ENCODE results near the gene EEF1AKMT4.

EEF1AKMT4 gene

DNA sequence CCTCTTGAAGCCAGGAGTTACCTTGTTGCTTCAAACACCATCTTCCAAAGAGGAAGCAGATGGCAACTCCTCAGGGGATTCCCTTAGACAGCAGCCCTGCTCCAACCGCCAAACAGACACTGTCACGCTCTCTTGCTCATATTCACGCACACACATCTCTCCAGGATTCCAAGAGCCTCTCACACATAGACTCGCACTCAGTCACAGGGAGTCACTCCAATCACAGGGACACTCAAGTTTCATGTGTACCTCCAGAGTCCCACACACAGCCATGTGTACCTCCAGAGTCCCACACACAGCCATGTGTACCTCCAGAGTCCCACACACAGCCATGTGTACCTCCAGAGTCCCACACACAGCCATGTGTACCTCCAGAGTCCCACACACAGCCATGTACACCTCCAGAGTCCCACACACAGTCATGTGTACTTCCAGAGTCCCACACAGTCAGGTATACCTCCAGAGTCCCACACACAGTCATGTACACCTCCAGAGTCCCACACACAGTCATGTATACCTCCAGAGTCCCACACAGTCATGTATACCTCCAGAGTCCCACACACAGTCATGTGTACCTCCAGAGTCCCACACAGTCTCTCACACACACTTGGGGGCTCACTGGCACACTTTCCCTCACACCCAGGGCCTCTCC is 14.0 kb upstream of the EEF1AKMT4 start:
- TF ChIP-seq, protein P1, sequence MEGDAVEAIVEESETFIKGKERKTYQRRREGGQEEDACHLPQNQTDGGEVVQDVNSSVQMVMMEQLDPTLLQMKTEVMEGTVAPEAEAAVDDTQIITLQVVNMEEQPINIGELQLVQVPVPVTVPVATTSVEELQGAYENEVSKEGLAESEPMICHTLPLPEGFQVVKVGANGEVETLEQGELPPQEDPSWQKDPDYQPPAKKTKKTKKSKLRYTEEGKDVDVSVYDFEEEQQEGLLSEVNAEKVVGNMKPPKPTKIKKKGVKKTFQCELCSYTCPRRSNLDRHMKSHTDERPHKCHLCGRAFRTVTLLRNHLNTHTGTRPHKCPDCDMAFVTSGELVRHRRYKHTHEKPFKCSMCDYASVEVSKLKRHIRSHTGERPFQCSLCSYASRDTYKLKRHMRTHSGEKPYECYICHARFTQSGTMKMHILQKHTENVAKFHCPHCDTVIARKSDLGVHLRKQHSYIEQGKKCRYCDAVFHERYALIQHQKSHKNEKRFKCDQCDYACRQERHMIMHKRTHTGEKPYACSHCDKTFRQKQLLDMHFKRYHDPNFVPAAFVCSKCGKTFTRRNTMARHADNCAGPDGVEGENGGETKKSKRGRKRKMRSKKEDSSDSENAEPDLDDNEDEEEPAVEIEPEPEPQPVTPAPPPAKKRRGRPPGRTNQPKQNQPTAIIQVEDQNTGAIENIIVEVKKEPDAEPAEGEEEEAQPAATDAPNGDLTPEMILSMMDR (IDR thresholded peaks at IDR 0.05; ENCODE audit: control insufficient read depth, extremely low read depth, insufficient read depth): no peak
- H3K4me3 ChIP-seq (ENCODE audit: low read depth, low read length): no peak overlapping the region
- DNase-seq (ENCODE audit: low read depth): no peak

DNA sequence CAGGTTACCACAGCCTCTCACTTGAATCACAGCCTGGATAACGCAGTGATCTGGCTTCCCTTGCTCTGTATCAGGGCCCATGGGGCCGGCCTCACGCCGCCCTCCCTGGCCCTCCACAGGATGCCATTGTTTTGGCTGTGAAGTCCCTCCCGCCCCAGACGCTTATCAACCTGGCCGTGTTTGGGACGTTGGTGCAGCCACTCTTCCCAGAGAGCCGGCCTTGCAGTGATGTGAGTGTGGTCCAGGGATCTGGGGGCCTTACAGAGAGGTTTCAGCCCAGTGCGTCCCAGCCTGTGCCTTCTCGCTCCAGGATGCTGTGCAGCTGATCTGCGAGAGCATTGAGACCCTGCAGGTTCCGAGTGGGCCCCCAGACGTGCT is 13.4 kb upstream of the EEF1AKMT4 start:
- no peak for DNase-seq (ENCODE audit: low read depth)

DNA sequence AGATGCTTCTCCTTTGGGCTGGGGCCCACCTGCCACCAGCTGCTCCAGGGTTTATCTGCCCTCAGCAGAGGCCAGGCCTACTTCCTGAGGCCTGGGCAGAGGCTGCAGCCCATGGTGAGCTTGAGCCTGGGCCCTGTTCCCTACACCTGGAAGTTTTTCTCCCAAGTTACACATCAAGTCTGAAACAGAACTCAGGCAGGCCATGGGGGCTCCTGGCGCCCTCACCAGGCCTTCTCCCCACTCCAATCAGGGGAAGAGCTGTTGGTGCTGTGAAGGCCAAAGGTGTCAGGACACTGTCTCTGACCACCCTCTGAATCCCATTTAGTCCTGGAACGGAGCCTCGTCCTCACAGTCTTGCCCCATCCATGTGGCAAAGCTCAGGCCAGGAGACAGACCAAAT is 12.8 kb upstream of the EEF1AKMT4 start:
- no peak overlapping the region for H3K4me3 ChIP-seq (ENCODE audit: low read depth, low read length)
- no peak for DNase-seq (ENCODE audit: low read depth)
- TF ChIP-seq, protein P1 (IDR thresholded peaks at IDR 0.05; ENCODE audit: control insufficient read depth, extremely low read depth, insufficient read depth): no peak

More for the DNA sequence above, 13.4 kb upstream of the EEF1AKMT4 start:
- TF ChIP-seq, protein P1 (IDR thresholded peaks at IDR 0.05; ENCODE audit: control insufficient read depth, extremely low read depth, insufficient read depth): no peak
- H3K4me3 ChIP-seq (ENCODE audit: low read depth, low read length): no peak overlapping the region

DNA sequence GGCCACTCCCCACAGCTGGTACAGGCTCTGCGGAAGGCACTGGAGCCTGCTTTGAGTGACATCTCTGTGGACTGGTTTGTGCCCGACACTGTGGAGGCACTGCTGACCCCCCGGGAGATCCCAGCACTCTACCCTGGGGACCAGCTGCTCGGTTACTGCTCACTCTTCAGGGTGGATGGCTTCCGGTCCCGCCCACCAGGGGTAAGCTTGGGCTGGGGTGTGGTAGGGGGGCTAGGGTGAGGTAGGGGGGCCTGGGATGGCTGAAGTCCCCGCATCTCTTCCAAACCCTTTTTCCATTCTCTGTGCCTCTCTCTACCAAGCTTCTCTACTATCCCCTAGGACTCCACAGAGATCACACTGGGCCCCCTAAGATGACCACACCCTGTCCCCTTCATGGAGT is 12.3 kb upstream of the EEF1AKMT4 start:
- H3K4me3 ChIP-seq (ENCODE audit: low read depth, low read length): no peak overlapping the region
- DNase-seq (ENCODE audit: low read depth): no peak
- TF ChIP-seq, protein P1 (IDR thresholded peaks at IDR 0.05; ENCODE audit: control insufficient read depth, extremely low read depth, insufficient read depth): no peak

DNA sequence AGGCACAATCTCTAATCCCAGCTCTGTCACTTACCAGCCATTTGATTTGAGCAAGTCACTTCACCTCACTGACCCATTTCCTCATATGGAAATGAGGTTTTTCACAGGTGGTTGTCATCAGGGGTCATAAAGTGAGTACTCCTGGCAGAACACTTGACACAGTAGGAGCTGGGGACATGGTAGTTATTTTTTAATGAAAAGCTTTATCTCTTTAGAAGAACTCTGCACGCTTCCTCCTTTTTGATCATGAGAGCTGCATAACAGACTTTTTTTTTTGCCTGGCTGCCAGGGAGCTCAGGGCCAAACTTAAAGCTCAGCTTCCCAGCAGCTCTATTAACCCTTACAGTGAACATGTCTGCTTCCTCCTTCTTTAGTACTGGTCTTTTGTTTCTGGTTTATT is 11.7 kb upstream of the EEF1AKMT4 start:
- TF ChIP-seq, protein P1 (IDR thresholded peaks at IDR 0.05; ENCODE audit: control insufficient read depth, extremely low read depth, insufficient read depth): no peak
- no peak overlapping the region for H3K4me3 ChIP-seq (ENCODE audit: low read depth, low read length)
- DNase-seq (ENCODE audit: low read depth): no peak

DNA sequence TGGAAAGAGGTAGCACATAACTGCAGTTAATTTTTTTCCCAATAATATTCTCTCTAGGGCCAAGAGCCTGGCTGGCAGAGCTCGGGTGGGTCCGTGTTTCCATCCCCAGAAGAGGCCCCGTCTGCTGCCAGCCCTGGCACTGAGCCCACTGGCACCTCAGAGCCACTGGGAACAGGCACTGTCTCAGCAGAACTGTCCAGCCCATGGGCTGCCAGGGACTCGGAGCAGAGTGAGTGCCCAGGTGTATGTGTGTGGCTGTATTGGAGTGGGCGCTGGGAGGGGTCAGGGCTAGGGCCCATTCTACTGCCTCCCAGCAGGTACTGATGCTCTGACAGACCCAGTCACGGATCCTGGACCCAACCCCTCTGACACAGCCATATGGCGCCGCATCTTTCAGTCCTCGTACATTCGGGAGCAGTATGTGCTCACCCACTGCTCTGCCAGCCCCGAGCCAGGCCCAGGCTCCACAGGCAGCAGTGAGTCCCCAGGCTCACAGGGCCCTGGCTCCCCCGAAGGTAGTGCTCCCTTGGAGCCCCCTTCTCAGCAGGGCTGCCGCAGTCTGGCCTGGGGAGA is 11.1 kb upstream of the EEF1AKMT4 start:
- H3K4me3 ChIP-seq (ENCODE audit: low read depth, low read length): no peak overlapping the region
- TF ChIP-seq, protein P1 (IDR thresholded peaks at IDR 0.05; ENCODE audit: control insufficient read depth, extremely low read depth, insufficient read depth): no peak
- no peak for DNase-seq (ENCODE audit: low read depth)

DNA sequence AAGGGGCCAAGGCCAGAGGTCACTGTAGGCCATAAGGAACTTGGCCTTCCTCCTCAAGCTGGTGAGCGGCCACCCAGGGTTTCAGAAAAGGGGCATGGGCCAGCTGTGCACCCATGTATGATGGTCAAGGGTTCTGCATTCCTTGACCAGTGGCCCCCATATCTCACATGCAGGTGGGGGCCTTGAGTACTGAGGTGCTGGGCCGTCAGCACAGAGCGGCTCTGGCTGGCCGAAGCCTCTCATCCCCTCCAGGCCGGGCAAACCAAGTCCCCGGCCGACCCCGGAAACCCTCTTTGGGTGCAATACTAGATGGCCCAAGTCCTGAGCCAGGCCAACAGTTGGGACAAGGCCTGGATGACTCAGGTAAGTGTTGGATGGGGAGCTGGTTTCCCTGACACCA is 10.3 kb upstream of the EEF1AKMT4 start:
- TF ChIP-seq, protein P1 (IDR thresholded peaks at IDR 0.05; ENCODE audit: control insufficient read depth, extremely low read depth, insufficient read depth): no peak

More for the DNA sequence above, 10.3 kb upstream of the EEF1AKMT4 start:
- DNase-seq (ENCODE audit: low read depth): no peak
- no peak overlapping the region for H3K4me3 ChIP-seq (ENCODE audit: low read depth, low read length)
